SK-N-SH treated with all-trans-retinoic acid at 6 μM for 48 hours (cell line): ENCODE results near the gene UBE2U.

Experiments
- ARNTL ChIP-seq: fragments of 450-650 bp; formaldehyde crosslinking; IDR thresholded peaks from 2 replicates; pipeline ENCODE4 v1.5.0; 2020; ENCODE audit warnings: low read depth, mild to moderate bottlenecking, moderate library complexity, borderline replicate concordance
- CREB5 ChIP-seq: fragments of 250-450 bp; sonication (Bioruptor Pico); IDR thresholded peaks from 2 replicates; pipeline ENCODE4 v1.5.1; 2020; ENCODE audit warnings: low read depth, mild to moderate bottlenecking, moderate library complexity
- CSDC2 ChIP-seq: fragments of 250-450 bp; sonication (Bioruptor Pico); IDR thresholded peaks from 2 replicates; pipeline ENCODE4 v1.5.0; 2020; ENCODE audit warnings: mild to moderate bottlenecking, moderate library complexity
- CSRNP3 ChIP-seq: fragments of 250-450 bp; sonication (Bioruptor Pico); IDR thresholded peaks from 2 replicates; pipeline ENCODE4 v1.5.1; 2021; ENCODE audit warnings: mild to moderate bottlenecking, moderate library complexity
- ESRRG ChIP-seq: fragments of 250-450 bp; sonication (Bioruptor Pico); IDR thresholded peaks from 2 replicates; pipeline ENCODE4 v1.6.1; 2021; ENCODE audit warnings: mild to moderate bottlenecking
- OSR1 ChIP-seq: fragments of 250-450 bp; sonication (Bioruptor Pico); IDR thresholded peaks from 2 replicates; pipeline ENCODE4 v1.8.0; 2022; ENCODE audit warnings: moderate library complexity, mild to moderate bottlenecking, inconsistent platforms
- PATZ1 ChIP-seq: fragments of 250-450 bp; sonication (Bioruptor Pico); IDR thresholded peaks from 2 replicates; pipeline ENCODE4 v1.8.0; 2020; ENCODE audit warnings: mild to moderate bottlenecking, moderate library complexity, borderline replicate concordance
- TOX ChIP-seq: fragments of 250-450 bp; sonication (Bioruptor Pico); IDR thresholded peaks from 2 replicates; pipeline ENCODE4 v1.8.0; 2021; ENCODE audit warnings: mild to moderate bottlenecking, moderate library complexity, borderline replicate concordance
- ZFP30 ChIP-seq: fragments of 450-650 bp; formaldehyde crosslinking; IDR thresholded peaks from 2 replicates; pipeline ENCODE4 v1.5.0; 2022; ENCODE audit warnings: mild to moderate bottlenecking, moderate library complexity
- ZNF565 ChIP-seq: fragments of 450-650 bp; formaldehyde crosslinking; conservative IDR thresholded peaks from 2 replicates; pipeline ENCODE4 v1.5.0; 2020; ENCODE audit warnings: low read depth, mild to moderate bottlenecking, moderate library complexity

- TF ChIP-seq ARNTL (CRISPR knock-in tag) (no peak), CSRNP3 (no peak), PATZ1 (CRISPR knock-in tag) (no peak), CSDC2 (CRISPR knock-in tag) (no peak), ZNF565 (no peak), CREB5 (CRISPR knock-in tag) (no peak), TOX (CRISPR knock-in tag) (no peak), ZFP30 (CRISPR knock-in tag) (no peak), OSR1 (no peak), ESRRG (CRISPR knock-in tag) (no peak)
Measured at GRCh38 chr1:64235181-64235580, 31.8 kb downstream of the UBE2U start.
